ENCODE data around the gene PRKAG3. TPM values are rescaled to one million over a fixed set of nuclear protein-coding genes. Genes with fewer than 3 reads are reported as not detected.
"Not testable (repeated sequence)": the region's sequence is repeated elsewhere in the genome, so short reads cannot be mapped to it uniquely, and the experiment has no call there.

The PRKAG3 gene
- total RNA-seq, 2 donors from 2014 or later = not detected

DNA sequence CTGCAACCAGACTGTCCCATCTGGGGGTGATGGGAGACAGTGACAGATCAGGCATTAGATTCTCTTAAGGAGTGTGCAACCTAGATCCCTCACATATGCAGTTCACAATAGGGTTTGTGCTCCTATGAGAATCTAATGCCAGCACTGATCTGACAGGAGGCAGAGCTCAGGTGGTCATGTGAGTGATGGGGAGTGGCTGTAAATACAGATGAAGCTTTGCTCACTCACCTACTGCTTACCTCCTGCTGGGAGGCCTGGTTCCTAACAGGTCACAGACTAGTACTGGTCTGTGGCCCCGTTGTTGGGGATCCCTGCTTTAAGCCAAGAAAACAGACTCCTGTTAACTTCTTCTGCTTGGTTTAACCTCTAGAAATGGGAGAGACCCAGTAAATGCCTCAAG, 46.5 kb downstream of the PRKAG3 start:
- Mint-ChIP-seq H3K9me3 (no peaks in the 10 kb centered on the region), H3K27ac (no peak overlapping the region), H3K36me3 (peaks cover 0 to 6% of the 10 kb centered on the region in 2 donors)
- ATAC-seq (no peak), DNase-seq (ENCODE audit: low spot score in 2 of 2) (no peak)

DNA sequence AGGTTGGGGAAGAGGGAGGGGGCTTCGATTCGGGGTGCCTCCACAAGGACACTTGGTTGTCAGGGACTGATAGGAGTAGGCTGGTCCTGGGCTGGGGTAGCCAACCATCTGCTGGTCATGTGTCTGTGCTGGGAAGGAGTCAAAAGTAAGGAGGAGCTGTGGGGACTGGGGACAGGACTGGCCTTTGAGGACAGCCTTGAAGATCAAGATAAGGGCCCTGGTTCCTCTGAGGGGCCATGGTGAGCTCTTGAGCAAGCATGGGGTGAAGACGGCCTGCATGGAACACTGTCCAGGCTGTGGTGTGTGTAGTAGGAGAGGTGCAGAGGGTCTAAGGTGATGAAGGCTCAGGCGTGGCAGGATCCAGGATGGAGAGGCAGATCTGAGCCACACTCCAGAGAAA, 47.9 kb downstream of the PRKAG3 start:
- Mint-ChIP-seq H3K9me3 (no peaks in the 10 kb centered on the region), H3K36me3 (peaks cover 0 to 12% of the 10 kb centered on the region in 2 donors), H3K27ac (no peak overlapping the region)
- ATAC-seq = no peak
- DNase-seq (ENCODE audit: low spot score in 2 of 2) = no peak

DNA sequence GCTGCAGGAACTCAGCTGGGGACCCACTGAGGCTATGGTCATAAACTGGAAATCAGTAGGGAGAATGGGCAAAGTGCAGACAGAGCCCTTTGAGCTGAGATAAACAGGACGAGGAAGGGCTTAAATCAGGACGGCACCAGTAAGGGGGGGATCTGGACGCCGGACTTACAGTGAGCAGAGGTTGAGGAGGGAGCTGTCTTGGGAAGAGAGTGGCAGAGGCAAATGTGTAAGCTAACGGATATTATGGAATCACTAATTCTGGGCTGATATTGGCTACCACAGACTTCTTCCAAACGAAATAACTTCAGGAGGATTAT, 49.1 kb downstream of the PRKAG3 start:
- Mint-ChIP-seq H3K27ac (no peak overlapping the region), H3K9me3 (peaks cover under 1% of the 10 kb centered on the region in 2 donors), H3K36me3 (peaks cover 6 to 19% of the 10 kb centered on the region in 2 donors)
- DNase-seq (ENCODE audit: low spot score in 2 of 2) = no peak
- no peak for ATAC-seq

DNA sequence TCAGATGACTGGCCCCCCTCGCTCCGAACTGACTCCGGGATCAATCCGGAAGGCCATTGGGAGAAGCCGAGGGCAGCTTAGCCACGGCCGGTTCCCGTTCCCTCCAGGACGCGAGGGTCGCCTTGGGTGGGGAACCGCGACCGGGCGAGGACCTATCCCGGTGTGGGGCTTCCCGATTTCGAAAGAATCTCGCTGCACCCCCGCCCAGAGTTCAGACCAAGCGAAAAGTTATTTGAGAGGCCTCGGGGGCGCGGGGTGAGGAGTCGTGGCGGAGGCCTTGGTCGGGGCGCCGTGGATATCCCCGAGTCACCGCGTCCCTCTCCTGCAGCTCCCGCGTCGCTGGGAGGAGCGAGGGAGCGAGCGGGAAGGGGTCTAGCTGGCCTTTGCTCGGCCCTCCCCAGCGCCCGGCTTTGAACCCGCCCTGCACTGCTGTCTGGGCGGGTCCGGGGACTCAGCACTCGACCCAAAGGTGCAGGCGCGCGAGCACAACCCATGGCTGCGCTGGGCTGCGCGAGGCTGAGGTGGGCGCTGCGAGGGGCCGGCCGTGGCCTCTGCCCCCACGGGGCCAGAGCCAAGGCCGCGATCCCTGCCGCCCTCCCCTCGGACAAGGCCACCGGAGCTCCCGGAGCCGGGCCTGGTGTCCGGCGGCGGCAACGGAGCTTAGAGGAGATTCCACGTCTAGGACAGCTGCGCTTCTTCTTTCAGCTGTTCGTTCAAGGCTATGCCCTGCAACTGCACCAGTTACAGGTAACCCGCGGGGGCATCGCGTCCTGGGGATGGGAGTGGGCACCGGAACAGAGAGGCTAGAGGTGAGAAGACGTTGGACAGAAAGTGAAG, 49.7 kb downstream of the PRKAG3 start, which contains the start of gene CYP27A1:
TSS of gene CYP27A1 (plus strand) at position 457 of the 837 bp plus-strand sequence. CDS start at position 493, 36 bp downstream.
- Mint-ChIP-seq H3K36me3 (peaks cover 11 to 25% of the 10 kb centered on the region in 2 donors), H3K27ac (no peak within 1 kb of the TSS), H3K9me3 (peaks cover 5 to 6% of the 10 kb centered on the region in 2 donors)
- DNase-seq (ENCODE audit: low spot score in 2 of 2) (peak in 1 of 2 donors; percentile 5), ATAC-seq (peak in 1 of 2 donors; percentile 52)

DNA sequence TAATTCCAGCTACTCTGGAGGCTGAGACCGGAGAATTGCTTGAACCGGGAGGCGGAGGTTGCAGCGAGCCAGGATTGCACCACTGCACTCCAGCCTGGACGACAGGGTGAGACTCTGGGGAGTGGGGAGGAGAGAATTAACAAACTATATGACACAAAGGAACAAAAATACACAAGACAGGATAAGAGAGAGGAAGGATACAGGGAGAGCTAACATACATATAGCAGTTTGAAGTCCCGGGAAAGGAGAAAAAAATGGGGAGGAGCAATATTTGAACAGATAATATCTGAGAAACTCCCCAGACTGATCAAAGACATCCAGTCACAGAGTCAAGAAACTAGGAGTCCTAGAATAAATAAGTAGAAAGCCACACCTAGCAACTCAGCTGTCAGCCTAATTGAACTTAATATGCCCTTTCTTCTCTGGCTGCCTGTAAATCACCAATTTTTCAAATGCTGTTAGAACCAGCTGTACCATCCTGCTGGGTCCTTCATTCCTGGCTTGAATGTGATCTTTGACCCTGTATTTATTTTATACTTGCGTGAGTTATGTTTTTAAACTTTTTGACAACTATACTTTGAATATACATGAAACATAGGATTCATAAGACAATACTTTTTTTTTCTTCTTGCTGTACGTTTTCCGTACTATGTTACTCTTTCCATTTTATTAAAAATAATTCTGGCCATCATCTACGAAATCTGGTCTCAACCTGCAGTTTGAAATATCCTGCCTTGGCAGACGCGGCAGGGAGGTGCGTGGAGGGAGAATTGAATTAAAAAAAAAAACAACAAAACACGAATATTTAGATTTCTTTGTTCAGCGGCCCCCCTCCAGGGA, 50.5 kb downstream of the PRKAG3 start:
- H3K27ac Mint-ChIP-seq = no peak overlapping the region
- peaks cover 7 to 9% of the 10 kb centered on the region in 2 donors for H3K9me3 Mint-ChIP-seq
- peaks cover 17 to 29% of the 10 kb centered on the region in 2 donors for H3K36me3 Mint-ChIP-seq
- no peak for DNase-seq (ENCODE audit: low spot score in 2 of 2)
- no peak for ATAC-seq

DNA sequence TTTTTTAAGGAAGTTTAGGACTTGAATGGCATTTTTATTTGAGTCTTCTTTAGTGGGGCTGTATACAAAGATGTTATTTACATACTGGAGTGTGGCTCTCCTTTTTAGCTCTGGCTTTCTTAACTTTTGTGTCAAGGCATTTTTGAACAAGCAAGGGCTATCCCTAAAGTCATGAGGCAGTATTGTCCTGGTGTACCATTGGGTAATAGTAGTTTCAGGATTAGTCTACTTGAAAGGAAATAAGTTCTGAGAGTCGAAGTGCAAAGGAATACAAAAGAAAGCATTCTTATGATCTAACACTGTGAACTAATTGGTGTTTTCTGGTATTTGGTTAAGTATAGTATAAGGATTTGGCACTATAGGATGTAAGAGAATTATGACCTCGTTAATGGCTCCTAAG, 51.6 kb downstream of the PRKAG3 start:
- DNase-seq (ENCODE audit: low spot score in 2 of 2) = no peak
- H3K36me3 Mint-ChIP-seq = peaks cover 20 to 31% of the 10 kb centered on the region in 2 donors
- H3K27ac Mint-ChIP-seq = no peak overlapping the region
- no peak for ATAC-seq
- H3K9me3 Mint-ChIP-seq = peaks cover 9 to 11% of the 10 kb centered on the region in 2 donors

DNA sequence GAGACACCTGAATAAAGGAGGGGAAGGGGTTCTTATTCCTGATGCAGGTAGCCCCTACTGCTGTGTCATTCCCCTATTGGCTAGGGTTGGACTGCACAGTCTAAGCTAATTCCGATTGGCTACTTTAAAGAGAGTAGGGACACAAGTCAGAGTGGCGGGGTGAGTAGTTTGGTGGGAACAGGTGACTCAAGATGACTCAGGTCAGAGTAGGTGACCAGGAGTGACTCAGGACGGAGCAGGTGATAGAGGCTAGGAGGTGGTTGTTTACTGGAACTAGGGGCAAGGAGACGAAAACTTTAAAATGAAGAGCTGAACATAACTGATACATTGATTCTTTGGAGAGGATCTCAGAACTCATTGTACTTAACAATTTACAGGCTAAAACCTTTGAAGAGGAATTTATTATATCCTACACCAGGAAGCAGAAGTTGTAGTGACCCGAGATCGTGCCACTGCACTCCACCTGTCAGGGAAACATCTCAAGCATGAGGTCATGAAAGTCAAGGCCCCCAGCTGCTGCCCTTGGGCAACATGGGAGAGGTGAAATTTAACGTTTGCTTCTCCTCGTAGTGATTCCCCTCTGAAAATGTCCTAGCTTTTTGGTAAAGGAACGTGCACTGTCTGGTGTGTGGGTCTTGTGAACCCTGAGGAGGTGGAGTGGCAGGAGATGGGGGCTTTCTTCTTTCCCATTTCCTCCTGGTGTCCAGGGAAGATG, 54.2 kb downstream of the PRKAG3 start:
- Mint-ChIP-seq H3K27ac (no peak overlapping the region), H3K36me3 (peaks cover 20 to 36% of the 10 kb centered on the region in 2 donors), H3K9me3 (peaks cover 9 to 11% of the 10 kb centered on the region in 2 donors)
- DNase-seq (ENCODE audit: low spot score in 2 of 2) (no peak), ATAC-seq (no peak)

DNA sequence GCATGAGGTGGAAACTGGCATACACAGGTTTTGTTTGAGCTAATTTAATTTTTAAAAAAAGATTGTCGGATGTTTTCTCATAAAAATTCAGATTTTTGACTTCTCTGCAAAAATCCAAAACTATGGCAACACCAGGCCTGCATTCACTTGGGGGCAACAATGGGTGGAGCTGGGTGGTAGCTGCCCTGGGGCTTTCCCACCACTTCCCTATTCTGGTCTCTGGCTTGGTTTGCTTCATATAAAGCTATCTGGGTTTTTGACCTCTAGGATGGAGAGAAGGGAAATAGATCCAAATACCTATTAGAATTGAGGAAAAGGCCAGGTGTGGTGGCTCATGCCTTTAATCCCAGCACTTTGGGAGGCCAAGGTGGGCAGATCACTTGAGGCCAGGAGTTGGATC, 55.1 kb downstream of the PRKAG3 start:
- Mint-ChIP-seq H3K9me3 (peaks cover 9 to 11% of the 10 kb centered on the region in 2 donors), H3K27ac (no peak overlapping the region), H3K36me3 (peaks cover 20 to 37% of the 10 kb centered on the region in 2 donors)
- ATAC-seq = no peak
- DNase-seq (ENCODE audit: low spot score in 2 of 2) = no peak

DNA sequence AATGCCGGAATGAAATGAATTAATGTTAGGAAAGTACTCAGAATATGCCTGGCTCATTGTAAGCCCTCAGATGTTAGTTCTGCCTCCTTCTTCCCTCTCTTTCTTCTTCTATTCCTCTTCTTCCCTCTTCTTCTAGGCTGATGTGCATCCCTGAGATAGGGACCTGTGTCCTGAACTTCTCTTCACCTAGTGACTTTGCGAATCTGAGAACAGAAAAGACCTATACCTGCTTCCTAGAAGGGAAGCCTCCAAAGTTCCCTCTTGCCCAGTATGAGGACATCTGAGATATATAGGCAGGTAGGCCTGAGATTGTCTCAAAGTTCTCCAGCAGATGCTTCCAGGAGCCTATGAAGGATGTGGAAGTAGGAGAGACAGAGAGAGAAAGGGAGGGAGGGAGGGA, 57.7 kb downstream of the PRKAG3 start:
- peaks cover 9 to 11% of the 10 kb centered on the region in 2 donors for H3K9me3 Mint-ChIP-seq
- no peak overlapping the region for H3K27ac Mint-ChIP-seq
- H3K36me3 Mint-ChIP-seq = peaks cover 20 to 39% of the 10 kb centered on the region in 2 donors
- ATAC-seq = no peak
- DNase-seq (ENCODE audit: low spot score in 2 of 2) = no peak

DNA sequence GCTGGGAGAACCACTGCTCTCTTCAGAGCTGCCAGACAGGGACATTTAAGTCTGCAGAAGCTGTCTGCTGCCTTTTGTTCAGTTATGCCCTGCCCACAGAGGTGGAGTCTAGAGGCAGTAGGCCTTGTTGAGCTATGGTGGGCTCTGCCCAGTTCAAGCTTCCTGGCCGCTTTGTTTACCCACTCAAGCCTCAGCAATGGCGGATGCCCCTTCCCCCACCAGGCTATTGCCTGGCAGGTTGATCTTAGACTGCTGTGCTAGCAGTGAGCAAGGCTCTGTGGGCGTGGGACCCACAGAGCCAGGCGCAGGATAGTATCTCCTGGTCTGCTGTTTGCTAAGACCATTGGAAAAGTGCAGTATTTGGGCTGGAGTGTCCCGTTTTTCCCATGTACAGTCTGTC, 58.8 kb downstream of the PRKAG3 start:
- H3K27ac Mint-ChIP-seq; ATAC-seq; DNase-seq (ENCODE audit: low spot score in 2 of 2): not testable (repeated sequence)
- H3K36me3 Mint-ChIP-seq = peaks cover 17 to 32% of the 10 kb centered on the region in 2 donors
- H3K9me3 Mint-ChIP-seq = peaks cover 9 to 11% of the 10 kb centered on the region in 2 donors

Other genes with a start within 250 kb of the PRKAG3 start
- under 1 TPM; 0.36 to 0.43 TPM for gene PLCD4, start 223.9 kb downstream of the PRKAG3 start, total RNA-seq
- 10 to 100 TPM; 24.8 to 34.6 TPM for gene ZNF142, start 172.2 kb downstream of the PRKAG3 start, total RNA-seq
- gene BCS1L, start 172.1 kb downstream of the PRKAG3 start, total RNA-seq = 10 to 100 TPM; 15.8 to 71.9 TPM
- gene RNF25, start 159.8 kb downstream of the PRKAG3 start, total RNA-seq = 10 to 100 TPM; 12.3 to 22.9 TPM
- gene STK36, start 159.7 kb downstream of the PRKAG3 start, total RNA-seq = 10 to 100 TPM; 16.5 to 22.5 TPM
- 10 to 100 TPM; 28.2 to 42.2 TPM for gene TTLL4, start 121.0 kb downstream of the PRKAG3 start, total RNA-seq
- under 1 TPM; 0.16 to 0.18 TPM for gene CYP27A1, start 49.7 kb downstream of the PRKAG3 start, total RNA-seq
- gene WNT6, start 28.0 kb upstream of the PRKAG3 start, total RNA-seq = not detected
- 1 to 10 TPM in 1 of 2 donors, under 1 TPM in 1; 0.11 to 6.1 TPM for gene WNT10A, start 49.0 kb upstream of the PRKAG3 start, total RNA-seq
- gene CDK5R2, start 127.9 kb upstream of the PRKAG3 start, total RNA-seq = not detected
- gene FEV, start 153.4 kb upstream of the PRKAG3 start, total RNA-seq = not detected
- not detected for gene CRYBA2, start 161.6 kb upstream of the PRKAG3 start, total RNA-seq
- not detected for gene CFAP65, start 209.7 kb upstream of the PRKAG3 start, total RNA-seq
- gene IHH, start 229.1 kb upstream of the PRKAG3 start, total RNA-seq = under 1 TPM in 1 of 2 donors, not detected in 1; 0.14 TPM